Measurements from ENCODE around the gene NPAS2.

NPAS2 gene

GRCh38 chr2:100995309-100996075, 175.6 kb downstream of the NPAS2 start:
- DNase-seq, result no peak

DNA sequence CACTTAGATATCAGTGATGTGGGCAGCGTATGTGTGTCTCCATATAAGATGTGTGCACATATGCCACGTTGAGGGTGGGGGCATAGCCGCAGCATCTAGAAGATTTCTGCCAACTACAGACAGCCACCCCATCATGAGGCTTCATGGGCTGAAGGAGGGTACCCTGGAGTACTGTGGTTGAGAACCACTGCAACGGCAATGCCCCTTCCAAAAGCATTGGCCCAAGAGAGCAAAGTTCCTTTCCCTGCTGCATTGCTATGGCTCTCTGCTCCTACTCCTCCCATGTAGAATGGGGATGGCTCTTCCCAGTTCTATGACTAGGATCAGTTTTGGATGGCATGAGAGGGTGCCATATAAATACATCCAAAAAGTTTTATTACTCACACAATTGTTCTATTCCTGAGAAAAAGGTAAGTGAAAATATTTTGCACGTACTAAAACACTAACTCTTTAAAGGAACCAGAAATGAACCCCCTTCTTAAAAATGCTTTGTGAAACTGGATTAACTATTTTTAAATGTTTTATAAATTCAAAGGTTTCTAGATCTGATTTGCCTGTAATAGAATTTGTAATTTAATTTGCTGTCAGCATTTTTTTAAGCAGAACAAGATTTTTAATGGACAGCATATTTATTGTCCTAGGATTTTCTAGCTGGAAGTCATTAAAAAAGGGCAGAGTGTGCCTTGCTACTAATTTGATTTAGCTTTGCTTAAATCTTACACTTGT, 177.7 kb downstream of the NPAS2 start:
- no peak for DNase-seq

DNA sequence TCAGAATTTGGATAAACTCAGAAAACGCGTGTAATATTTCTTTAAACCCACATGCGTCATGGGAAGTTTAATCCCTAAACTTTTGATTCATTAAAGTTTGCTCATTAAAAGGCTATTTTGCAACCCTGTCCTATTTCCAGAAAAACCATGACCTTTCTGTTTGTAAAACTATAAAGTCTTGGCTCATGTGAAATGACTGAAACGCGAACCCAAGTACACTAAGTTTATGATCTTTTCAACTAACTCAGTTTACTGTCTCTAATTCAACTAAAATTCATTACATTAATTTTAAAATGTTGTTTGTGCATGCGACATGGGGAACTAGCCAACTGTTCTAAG, 178.3 kb downstream of the NPAS2 start:
- no peak for DNase-seq

DNA sequence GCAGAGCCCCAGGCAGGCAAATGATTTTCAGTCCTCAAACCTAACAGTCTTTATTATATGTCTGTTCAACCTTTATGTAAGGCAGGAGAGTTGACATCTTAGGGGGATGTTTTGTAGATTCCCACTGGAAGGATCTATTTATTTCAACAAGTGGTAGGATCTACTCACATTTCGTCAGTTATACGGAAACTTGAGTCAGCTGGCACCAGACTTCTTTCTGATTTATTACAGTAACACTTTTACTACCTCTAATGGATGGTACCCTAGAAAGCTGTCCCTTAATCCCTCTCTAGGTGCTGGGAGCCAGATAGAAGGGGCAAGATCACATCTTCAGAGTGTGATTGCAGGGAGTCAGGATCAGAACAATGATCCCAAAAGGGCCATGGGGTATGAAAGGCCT, 180.1 kb downstream of the NPAS2 start:
- DNase-seq, result no peak

DNA sequence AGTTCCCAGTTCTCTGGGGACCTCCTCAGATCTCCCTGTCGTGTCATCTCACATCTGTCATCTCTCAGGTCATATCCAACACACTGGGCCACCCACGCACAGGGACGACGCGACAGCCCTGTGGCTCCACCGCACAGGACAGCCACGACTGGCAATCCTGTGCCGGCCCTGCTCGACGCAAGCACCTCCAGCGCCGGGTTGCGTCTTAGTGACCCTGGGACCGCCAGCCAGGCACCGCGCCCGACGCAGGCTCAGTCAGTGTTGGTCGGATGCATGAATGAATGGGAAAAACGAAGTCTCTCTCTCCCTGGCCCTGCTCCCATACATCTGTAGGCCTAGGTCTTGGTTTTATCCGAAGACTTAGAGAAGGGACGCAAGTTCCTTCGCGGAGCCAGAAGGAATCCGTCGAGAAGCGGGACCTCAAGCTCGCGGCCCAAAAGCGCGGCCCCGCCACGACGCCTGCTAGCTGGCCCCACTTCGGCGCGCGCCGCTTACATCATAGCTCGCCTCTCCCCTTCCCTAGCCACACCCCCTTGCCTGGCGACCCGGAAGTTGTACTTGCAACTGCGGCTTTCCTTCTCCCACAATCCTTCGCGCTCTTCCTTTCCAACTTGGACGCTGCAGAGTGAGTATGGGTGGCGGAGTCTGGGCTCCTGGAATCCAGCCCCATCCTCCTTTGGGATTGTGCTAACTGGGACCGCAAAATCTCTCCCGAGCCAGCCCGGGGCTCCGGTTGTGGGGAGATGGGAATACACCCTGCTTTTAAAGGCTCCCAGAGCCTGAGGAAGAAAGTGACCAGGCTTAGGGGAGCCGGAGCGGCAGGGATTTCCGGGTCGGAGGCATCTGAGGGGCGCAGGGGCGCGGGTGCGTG, 182.0 kb downstream of the NPAS2 start, which contains the start of gene RPL31:
Gene RPL31, plus strand, starts transcription at position 599 of the 871 bp plus-strand sequence. CDS start 413 bp downstream, outside the sequence.
- peak; percentile 97 to 98 (median 97) for DNase-seq

DNA sequence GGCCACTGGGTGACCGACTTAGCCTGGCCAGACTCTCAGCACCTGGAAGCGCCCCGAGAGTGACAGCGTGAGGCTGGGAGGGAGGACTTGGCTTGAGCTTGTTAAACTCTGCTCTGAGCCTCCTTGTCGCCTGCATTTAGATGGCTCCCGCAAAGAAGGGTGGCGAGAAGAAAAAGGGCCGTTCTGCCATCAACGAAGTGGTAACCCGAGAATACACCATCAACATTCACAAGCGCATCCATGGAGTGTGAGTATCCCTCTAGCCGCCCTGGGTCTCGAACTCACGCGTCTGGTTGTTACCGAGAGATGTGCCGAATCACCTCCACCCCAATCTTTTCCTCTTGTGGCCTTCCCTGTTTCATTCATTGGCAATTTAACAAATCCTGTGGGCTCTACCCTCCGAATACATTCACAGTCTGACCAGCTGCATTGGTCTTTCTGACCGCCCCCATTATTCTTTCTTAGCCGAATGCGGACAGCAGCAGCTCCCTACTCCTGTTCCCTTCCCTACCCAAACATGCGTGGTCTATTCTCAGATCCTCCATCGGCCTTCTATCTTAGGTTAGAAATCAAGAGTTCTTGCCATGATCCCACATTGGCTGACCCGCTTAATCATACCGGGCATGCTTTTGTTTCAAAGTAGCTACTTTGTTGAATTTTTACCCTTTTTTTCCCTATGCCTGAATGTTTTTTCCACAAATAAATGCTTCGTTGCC, 182.8 kb downstream of the NPAS2 start:
- peak in 2 of 3 donors; percentile 24 to 33 for DNase-seq

- DNase-seq, result no peak
Observed at GRCh38 chr2:101003278-101003775, 183.4 kb downstream of the NPAS2 start.

DNA sequence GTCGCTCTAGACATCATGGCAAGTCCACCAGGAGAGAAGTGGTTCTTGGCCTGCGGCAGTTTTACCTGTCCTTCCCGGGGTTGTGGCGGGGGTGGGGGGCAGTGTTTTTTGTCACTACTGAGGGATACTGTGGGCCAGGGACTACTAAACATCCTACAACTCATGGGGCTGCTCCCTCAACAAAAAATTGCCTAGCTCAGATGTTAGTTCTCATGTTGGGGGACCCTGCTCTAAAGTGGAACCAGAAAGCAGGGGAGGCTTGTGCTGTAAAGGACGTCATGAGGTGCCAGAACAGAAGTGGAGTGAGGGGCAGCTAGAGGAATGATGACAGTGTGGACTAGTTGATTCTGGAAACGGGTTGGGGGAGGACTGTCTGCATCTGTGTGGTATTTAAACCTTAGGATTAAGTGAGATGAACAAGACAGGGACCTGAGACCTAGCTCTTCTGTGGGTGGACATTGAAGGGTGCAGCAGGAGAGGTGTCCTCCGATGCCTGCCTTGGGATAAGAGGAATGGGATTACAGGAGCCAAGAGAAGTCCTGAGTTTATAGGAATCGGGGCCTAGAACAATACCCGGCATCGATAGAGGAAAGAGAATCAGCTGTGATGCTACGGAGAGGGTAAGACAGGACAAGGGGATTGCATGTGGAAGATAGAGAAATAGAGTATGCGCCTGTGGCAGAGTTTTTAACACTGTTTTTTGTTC, 184.8 kb downstream of the NPAS2 start:
- DNase-seq, result no peak

GRCh38 chr2:101006065-101006715, 186.3 kb downstream of the NPAS2 start:
- no peak for DNase-seq

DNA sequence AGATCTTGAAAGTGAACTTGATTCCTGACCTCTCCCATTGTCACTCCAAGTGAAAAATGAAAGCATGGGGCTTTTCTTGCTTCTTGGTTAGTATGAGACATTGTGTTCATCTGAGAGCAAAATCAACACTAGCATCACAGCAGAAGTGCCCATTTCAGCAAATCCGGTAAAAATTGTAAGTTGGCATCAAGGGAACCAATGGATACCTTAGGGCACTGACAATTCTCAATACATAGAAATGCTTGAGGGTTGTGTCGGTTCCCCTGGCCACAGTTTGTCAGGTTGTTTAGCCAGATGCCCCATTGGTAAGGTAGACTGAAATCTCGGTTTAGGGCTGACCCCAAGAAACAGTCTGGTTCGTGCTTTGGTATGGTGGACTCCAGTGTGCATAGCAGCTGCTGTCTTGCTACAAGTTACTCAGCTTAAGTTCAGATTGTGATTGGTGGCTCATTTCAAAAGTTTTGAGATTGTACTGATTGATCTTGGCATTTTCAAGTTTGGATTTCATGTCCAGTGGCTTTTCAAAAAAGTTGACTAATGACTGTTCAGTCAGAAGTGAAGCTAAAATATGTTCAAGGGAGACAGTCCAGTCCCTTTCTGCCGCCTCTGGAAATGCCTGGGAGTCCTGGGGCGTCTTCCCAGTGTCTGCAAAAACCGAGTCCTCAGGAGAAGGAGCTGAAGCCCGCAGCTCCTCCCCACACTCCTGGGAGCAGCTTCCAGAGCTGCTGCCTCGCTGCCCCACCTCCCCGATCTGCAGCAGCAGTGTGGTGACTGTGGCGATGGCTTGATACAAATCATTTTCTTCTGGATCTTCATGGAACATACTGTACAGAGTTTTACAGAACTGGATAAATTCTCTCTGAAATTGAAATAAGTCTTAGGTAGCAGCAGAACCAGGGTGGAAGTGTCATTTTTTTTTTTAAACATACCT, 187.7 kb downstream of the NPAS2 start:
- DNase-seq, result no peak

DNA sequence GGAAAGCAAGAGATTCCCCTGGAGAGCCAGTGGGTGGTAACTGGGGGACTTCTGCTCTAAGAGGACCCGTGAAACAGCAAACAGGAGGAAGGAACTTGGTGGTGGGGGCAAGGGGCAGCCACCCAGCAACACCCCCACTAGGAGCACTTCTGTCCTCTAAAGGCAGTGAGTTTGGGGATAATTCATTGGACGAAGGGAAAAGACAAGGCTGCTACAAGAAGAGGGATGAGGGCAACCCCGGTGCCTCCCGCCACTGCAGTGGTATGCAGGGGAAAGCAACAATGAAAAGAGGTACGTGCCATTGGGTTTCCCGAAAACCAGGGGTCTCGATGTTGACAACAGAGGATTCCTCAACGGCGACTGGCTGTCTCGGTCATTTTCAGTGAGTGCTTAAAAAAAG, 191.2 kb downstream of the NPAS2 start:
- DNase-seq, result no peak

DNA sequence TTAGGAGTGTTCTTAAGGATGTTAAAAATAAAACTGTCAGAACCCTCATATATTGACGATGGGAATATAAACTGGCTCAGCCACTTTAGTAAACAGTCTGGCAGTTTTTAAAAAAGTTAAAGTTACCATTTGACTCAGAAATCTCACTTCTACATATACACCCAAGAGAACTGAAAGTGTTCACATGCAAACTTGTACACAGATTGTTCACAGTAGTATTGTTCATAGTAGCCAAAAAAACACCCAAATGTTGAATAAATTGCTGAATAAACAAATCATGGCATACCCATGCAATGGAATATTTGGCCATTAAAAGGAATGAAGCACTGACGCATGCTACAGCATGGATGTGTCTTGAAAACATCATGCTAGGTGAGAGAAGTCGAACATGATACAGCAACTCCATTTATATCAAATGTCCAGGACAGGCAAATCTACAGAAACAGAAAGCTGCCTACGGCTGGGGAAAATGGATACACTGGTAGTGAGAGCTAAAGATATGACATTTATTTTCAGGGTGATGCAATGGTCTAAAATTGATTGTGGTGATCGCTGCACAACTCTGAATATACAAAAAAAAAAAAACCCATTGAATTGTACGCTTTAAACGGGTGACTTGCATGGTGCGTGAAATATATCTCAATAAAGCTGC, 192.2 kb downstream of the NPAS2 start:
- DNase-seq, result no peak

GRCh38 chr2:101012706-101013181, 192.8 kb downstream of the NPAS2 start:
- peak; percentile 53 to 75 (median 72) for DNase-seq

DNA sequence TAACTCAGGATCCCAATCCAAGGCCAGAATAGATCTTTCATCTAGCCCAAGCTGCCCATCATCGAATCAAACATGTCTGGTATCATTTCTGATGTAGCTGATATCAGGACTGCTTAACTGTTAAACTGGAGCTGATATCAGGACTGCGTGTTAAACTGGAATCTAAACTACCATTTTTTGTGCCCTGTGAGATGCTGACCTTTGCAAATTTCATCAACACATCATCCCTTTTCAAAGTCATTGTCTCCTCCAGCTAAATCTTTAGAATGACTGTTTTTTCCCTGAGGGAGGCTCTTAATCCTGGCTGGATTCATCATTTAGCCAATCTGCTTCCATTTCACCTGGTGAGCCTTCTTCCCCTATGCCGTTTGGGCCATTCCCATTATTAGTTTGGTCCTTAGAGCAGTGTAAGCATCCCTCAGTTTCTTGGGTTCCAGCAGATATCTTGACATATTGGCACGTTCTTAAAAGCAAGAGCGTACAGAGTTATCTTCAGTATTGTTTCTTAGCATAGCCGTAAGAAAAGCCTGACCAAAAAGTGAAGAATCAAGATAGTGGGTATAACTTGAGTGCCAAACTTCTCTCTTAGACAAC, 194.4 kb downstream of the NPAS2 start:
- no peak for DNase-seq

GRCh38 chr2:101017371-101017770, 197.4 kb downstream of the NPAS2 start:
- no peak for DNase-seq

DNA sequence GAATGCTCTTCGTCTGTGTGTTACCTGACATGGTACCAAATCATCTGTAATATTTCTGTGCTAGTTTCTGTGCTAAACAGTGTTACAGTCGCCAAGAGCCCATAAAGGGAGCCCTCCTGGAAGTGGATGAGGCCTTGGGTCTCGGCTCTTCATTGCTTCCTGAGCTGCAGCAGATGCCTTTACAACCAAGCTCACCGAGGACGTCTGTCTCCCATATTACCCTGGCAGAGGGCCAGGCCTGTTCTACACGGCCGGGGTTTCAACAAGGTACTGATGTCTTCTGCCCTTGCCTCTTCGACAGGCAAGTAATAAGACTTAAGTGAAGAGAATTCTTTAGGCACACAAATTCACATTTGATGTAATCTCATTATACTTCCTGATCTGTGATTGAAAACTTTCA, 199.0 kb downstream of the NPAS2 start:
- no peak for DNase-seq

DNA sequence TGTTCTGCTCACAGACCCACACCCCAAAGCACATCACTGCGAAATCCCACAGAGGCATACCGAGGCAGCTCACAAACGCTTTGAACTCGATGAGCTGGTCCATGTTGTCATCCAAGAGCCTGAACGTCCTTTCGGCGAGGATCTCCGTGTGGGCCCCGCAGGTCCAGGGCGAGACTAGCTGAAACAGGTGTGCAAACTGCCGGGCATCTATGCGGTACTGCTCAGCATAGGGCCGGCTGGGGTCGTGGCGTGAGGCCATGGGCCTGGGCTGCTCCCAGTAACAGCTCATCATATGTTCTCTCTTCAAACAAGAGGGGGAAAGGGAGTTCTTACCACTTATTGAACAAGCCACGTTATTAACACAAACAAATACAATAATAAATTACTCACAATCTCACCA, 202.3 kb downstream of the NPAS2 start:
- no peak for DNase-seq

DNA sequence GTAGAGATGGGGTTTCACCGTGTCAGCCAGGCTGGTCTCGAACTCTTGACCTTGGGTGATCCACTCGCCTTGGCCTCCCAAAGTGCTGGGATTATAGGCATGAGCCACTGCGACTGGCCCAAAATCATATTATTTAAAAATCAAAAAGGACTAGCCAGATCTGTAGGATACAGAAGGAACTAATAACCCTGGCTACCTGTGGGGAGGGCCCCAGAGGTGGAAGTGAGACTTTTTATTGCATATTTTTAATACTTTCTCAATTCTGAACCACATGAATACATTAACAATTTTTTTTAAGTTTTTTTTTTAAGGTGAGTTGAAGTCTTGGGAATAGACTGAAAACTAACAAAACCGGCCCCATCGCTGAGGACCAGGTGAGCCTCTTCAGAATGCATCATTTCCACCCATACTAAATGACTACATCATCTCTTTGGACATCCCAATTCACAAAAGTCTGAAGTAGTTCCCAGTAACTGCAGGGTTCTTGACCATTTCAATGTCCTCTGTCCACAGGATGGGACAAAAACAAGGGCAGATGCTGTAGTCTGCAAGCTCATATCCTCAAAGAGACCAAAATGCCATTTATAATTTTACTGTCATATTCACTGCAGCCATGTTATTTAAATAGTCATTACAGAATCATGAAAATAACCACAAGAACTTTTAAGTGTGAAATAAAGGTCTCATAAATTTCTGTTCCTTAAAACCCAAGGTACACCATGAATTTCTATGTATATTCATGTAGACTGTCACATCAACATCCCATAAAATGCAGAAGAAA, 203.6 kb downstream of the NPAS2 start:
- DNase-seq, result no peak
